ENCODE results near the gene FAM118B.

The FAM118B gene

GRCh38 chr11:126211236-126212088, at the start of gene FAM118B, which contains the start of gene RPUSD4:
Gene FAM118B (plus strand): TSS chr11:126211782. CDS start chr11:126235002, 23,220 bp downstream.
Gene RPUSD4 (minus strand): TSS chr11:126211650. CDS start chr11:126211638, 12 bp downstream.
- no peaks in the 10 kb centered on the region for H3K9me3 ChIP-seq (ENCODE audit: control insufficient read depth, low read length)
- H3K4me1 ChIP-seq (ENCODE audit: control insufficient read depth, insufficient read depth, low read length) = peaks cover 29% of the 10 kb centered on the region
- H3K27me3 ChIP-seq (replicated peaks; ENCODE audit: control insufficient read depth, insufficient read depth, low read length) = no peaks in the 10 kb centered on the region
- DNase-seq (ENCODE audit: low read depth) = peak; percentile 100
- peak within 1 kb of the TSS; percentile 93 for H3K9ac ChIP-seq (ENCODE audit: low read length)
- peaks cover 22% of the 10 kb centered on the region for H3K36me3 ChIP-seq (ENCODE audit: control insufficient read depth, insufficient read depth, low read length, severe bottlenecking)
- H3K4me3 ChIP-seq (ENCODE audit: low read length) = peak within 1 kb of the TSS; percentile 98

GRCh38 chr11:126162306-126163030, 49.1 kb upstream of the FAM118B start:
- H3K9me3 ChIP-seq (ENCODE audit: control insufficient read depth, low read length) = no peaks in the 10 kb centered on the region
- H3K27me3 ChIP-seq (replicated peaks; ENCODE audit: control insufficient read depth, insufficient read depth, low read length) = no peaks in the 10 kb centered on the region
- H3K4me1 ChIP-seq (ENCODE audit: control insufficient read depth, insufficient read depth, low read length) = peaks cover 30% of the 10 kb centered on the region
- H3K36me3 ChIP-seq (ENCODE audit: control insufficient read depth, insufficient read depth, low read length, severe bottlenecking) = no peaks in the 10 kb centered on the region
- H3K9ac ChIP-seq (ENCODE audit: low read length) = peak overlapping the region; percentile 69
- no peak overlapping the region for H3K4me3 ChIP-seq (ENCODE audit: low read length)
- no peak for DNase-seq (ENCODE audit: low read depth)

GRCh38 chr11:126163074-126163700, 48.4 kb upstream of the FAM118B start:
- Histone ChIP-seq H3K4me1 (ENCODE audit: control insufficient read depth, insufficient read depth, low read length) (peaks cover 23% of the 10 kb centered on the region), H3K36me3 (ENCODE audit: control insufficient read depth, insufficient read depth, low read length, severe bottlenecking) (no peaks in the 10 kb centered on the region), H3K27me3 (replicated peaks; ENCODE audit: control insufficient read depth, insufficient read depth, low read length) (no peaks in the 10 kb centered on the region), H3K9me3 (ENCODE audit: control insufficient read depth, low read length) (no peaks in the 10 kb centered on the region), H3K9ac (ENCODE audit: low read length) (peak overlapping the region; percentile 74), H3K4me3 (ENCODE audit: low read length) (no peak overlapping the region)
- peak; percentile 85 for DNase-seq (ENCODE audit: low read depth)

- Histone ChIP-seq H3K4me3 (ENCODE audit: low read length) (no peak overlapping the region), H3K27me3 (replicated peaks; ENCODE audit: control insufficient read depth, insufficient read depth, low read length) (no peaks in the 10 kb centered on the region), H3K4me1 (ENCODE audit: control insufficient read depth, insufficient read depth, low read length) (peaks cover 18% of the 10 kb centered on the region), H3K36me3 (ENCODE audit: control insufficient read depth, insufficient read depth, low read length, severe bottlenecking) (no peaks in the 10 kb centered on the region), H3K9me3 (ENCODE audit: control insufficient read depth, low read length) (no peaks in the 10 kb centered on the region), H3K9ac (ENCODE audit: low read length) (peak overlapping the region; percentile 74)
- no peak for DNase-seq (ENCODE audit: low read depth)
These were observed 47.8 kb upstream of the FAM118B start for GRCh38 chr11:126163779-126164178.

GRCh38 chr11:126164781-126165180, 46.8 kb upstream of the FAM118B start:
- no peak overlapping the region for H3K9ac ChIP-seq (ENCODE audit: low read length)
- no peak overlapping the region for H3K4me3 ChIP-seq (ENCODE audit: low read length)
- no peak for DNase-seq (ENCODE audit: low read depth)
- H3K27me3 ChIP-seq (replicated peaks; ENCODE audit: control insufficient read depth, insufficient read depth, low read length) = no peaks in the 10 kb centered on the region
- peaks cover 23% of the 10 kb centered on the region for H3K4me1 ChIP-seq (ENCODE audit: control insufficient read depth, insufficient read depth, low read length)
- no peaks in the 10 kb centered on the region for H3K9me3 ChIP-seq (ENCODE audit: control insufficient read depth, low read length)
- no peaks in the 10 kb centered on the region for H3K36me3 ChIP-seq (ENCODE audit: control insufficient read depth, insufficient read depth, low read length, severe bottlenecking)

- no peak overlapping the region for H3K9ac ChIP-seq (ENCODE audit: low read length)
- H3K4me1 ChIP-seq (ENCODE audit: control insufficient read depth, insufficient read depth, low read length) = peaks cover 23% of the 10 kb centered on the region
- no peaks in the 10 kb centered on the region for H3K36me3 ChIP-seq (ENCODE audit: control insufficient read depth, insufficient read depth, low read length, severe bottlenecking)
- no peaks in the 10 kb centered on the region for H3K27me3 ChIP-seq (replicated peaks; ENCODE audit: control insufficient read depth, insufficient read depth, low read length)
- H3K4me3 ChIP-seq (ENCODE audit: low read length) = no peak overlapping the region
- no peak for DNase-seq (ENCODE audit: low read depth)
- no peaks in the 10 kb centered on the region for H3K9me3 ChIP-seq (ENCODE audit: control insufficient read depth, low read length)
These were observed 46.3 kb upstream of the FAM118B start for GRCh38 chr11:126165311-126165720.

GRCh38 chr11:126165757-126166156, 45.8 kb upstream of the FAM118B start:
- Histone ChIP-seq H3K9ac (ENCODE audit: low read length) (no peak overlapping the region), H3K27me3 (replicated peaks; ENCODE audit: control insufficient read depth, insufficient read depth, low read length) (no peaks in the 10 kb centered on the region), H3K4me3 (ENCODE audit: low read length) (no peak overlapping the region), H3K9me3 (ENCODE audit: control insufficient read depth, low read length) (no peaks in the 10 kb centered on the region), H3K4me1 (ENCODE audit: control insufficient read depth, insufficient read depth, low read length) (peaks cover 23% of the 10 kb centered on the region), H3K36me3 (ENCODE audit: control insufficient read depth, insufficient read depth, low read length, severe bottlenecking) (no peaks in the 10 kb centered on the region)
- DNase-seq (ENCODE audit: low read depth) = no peak

GRCh38 chr11:126166413-126166812, 45.2 kb upstream of the FAM118B start:
- no peaks in the 10 kb centered on the region for H3K9me3 ChIP-seq (ENCODE audit: control insufficient read depth, low read length)

GRCh38 chr11:126167488-126167887, 44.1 kb upstream of the FAM118B start:
- no peak for DNase-seq (ENCODE audit: low read depth)
- H3K9ac ChIP-seq (ENCODE audit: low read length) = no peak overlapping the region
- H3K27me3 ChIP-seq (replicated peaks; ENCODE audit: control insufficient read depth, insufficient read depth, low read length) = no peaks in the 10 kb centered on the region
- H3K4me1 ChIP-seq (ENCODE audit: control insufficient read depth, insufficient read depth, low read length) = peaks cover 25% of the 10 kb centered on the region
- no peaks in the 10 kb centered on the region for H3K36me3 ChIP-seq (ENCODE audit: control insufficient read depth, insufficient read depth, low read length, severe bottlenecking)
- no peaks in the 10 kb centered on the region for H3K9me3 ChIP-seq (ENCODE audit: control insufficient read depth, low read length)
- H3K4me3 ChIP-seq (ENCODE audit: low read length) = no peak overlapping the region

More at GRCh38 chr11:126166413-126166812, 45.2 kb upstream of the FAM118B start:
- no peak overlapping the region for H3K9ac ChIP-seq (ENCODE audit: low read length)
- DNase-seq (ENCODE audit: low read depth) = no peak
- peaks cover 23% of the 10 kb centered on the region for H3K4me1 ChIP-seq (ENCODE audit: control insufficient read depth, insufficient read depth, low read length)
- no peaks in the 10 kb centered on the region for H3K36me3 ChIP-seq (ENCODE audit: control insufficient read depth, insufficient read depth, low read length, severe bottlenecking)
- no peak overlapping the region for H3K4me3 ChIP-seq (ENCODE audit: low read length)
- no peaks in the 10 kb centered on the region for H3K27me3 ChIP-seq (replicated peaks; ENCODE audit: control insufficient read depth, insufficient read depth, low read length)

- H3K9ac ChIP-seq (ENCODE audit: low read length) = no peak overlapping the region
These were observed 42.3 kb upstream of the FAM118B start for GRCh38 chr11:126169291-126169690.

GRCh38 chr11:126172596-126173038, 39.0 kb upstream of the FAM118B start:
- peak; percentile 64 for DNase-seq (ENCODE audit: low read depth)
- Histone ChIP-seq H3K36me3 (ENCODE audit: control insufficient read depth, insufficient read depth, low read length, severe bottlenecking) (no peaks in the 10 kb centered on the region), H3K27me3 (replicated peaks; ENCODE audit: control insufficient read depth, insufficient read depth, low read length) (no peaks in the 10 kb centered on the region), H3K9me3 (ENCODE audit: control insufficient read depth, low read length) (no peaks in the 10 kb centered on the region), H3K9ac (ENCODE audit: low read length) (peak overlapping the region; percentile 1), H3K4me3 (ENCODE audit: low read length) (no peak overlapping the region), H3K4me1 (ENCODE audit: control insufficient read depth, insufficient read depth, low read length) (peaks cover 30% of the 10 kb centered on the region)

More at GRCh38 chr11:126169291-126169690, 42.3 kb upstream of the FAM118B start:
- no peaks in the 10 kb centered on the region for H3K9me3 ChIP-seq (ENCODE audit: control insufficient read depth, low read length)
- H3K4me1 ChIP-seq (ENCODE audit: control insufficient read depth, insufficient read depth, low read length) = peaks cover 16% of the 10 kb centered on the region
- no peak overlapping the region for H3K4me3 ChIP-seq (ENCODE audit: low read length)
- H3K36me3 ChIP-seq (ENCODE audit: control insufficient read depth, insufficient read depth, low read length, severe bottlenecking) = no peaks in the 10 kb centered on the region
- DNase-seq (ENCODE audit: low read depth) = no peak
- no peaks in the 10 kb centered on the region for H3K27me3 ChIP-seq (replicated peaks; ENCODE audit: control insufficient read depth, insufficient read depth, low read length)

All from adipocyte (in vitro differentiated cells).